Endothelial cell of umbilical vein (primary cell): ENCODE results near the gene SORCS2. TPM values are rescaled to one million over a fixed set of nuclear protein-coding genes. Genes with fewer than 3 reads are reported as not detected.

Experiments used
- BruUV-seq: library from RNA; stranded (reverse); fragments of 400-500 nt; replicated peaks from 2 replicates; lab custom pipeline; 2021; lab: Mats Ljungman, UMichigan
- CTCF ChIA-PET: fragments of 300-600, 350-600 bp; sonication (Branson Sonifier 250); formaldehyde crosslinking; loops from one replicate; lab custom pipeline; 2021; ENCODE audit warnings: antibody characterized with exemption, inconsistent platforms; lab: Charles Lee
- POLR2A ChIA-PET: fragments of 300-600, 350-600 bp; sonication (Branson Sonifier 250); formaldehyde crosslinking; loops from one replicate; lab custom pipeline; 2021; ENCODE audit warnings: antibody characterized with exemption, inconsistent platforms; lab: Charles Lee
- DNase-seq: peaks from one replicate; pipeline ENCODE4 v3.0.0-alpha.2; 2011; ENCODE audit warnings: low read depth, low spot score
- FAIRE-seq: peaks from 2 replicates; lab custom pipeline; 2011; peaks lifted over from hg19 to GRCh38; lab: Jason Lieb, UNC
- H2AFZ ChIP-seq: 2 replicates; pipeline ENCODE4 v1.6.0; 2012; ENCODE audit warnings: low read depth, low read length, control low read depth, inconsistent platforms
- H3K27ac ChIP-seq: 2 replicates; pipeline ENCODE4 v1.5.1; 2011; ENCODE audit warnings: low read depth, mild to moderate bottlenecking, control low read depth, low read length, moderate library complexity; ENCODE audit not compliant: insufficient read depth
- H3K27me3 ChIP-seq, 2 experiments: 2 replicates each; pipeline versions ENCODE4 v1.6.0 to v1.6.1; 2011; ENCODE audit warnings: low read length in 2 of 2, mixed read lengths in 1 of 2; ENCODE audit not compliant: control insufficient read depth in 2 of 2, insufficient read depth in 2 of 2
- H3K36me3 ChIP-seq, 2 experiments: 2 replicates in 1 of 2; 3 replicates in 1 of 2; pipeline ENCODE4 v1.5.1; 2011; ENCODE audit warnings: low read length in 2 of 2, mild to moderate bottlenecking in 1 of 2, moderate library complexity in 1 of 2; ENCODE audit not compliant: control insufficient read depth in 2 of 2, insufficient read depth in 2 of 2; ENCODE audit errors: extremely low read depth in 1 of 2
- H3K4me1 ChIP-seq: 3 replicates; pipeline ENCODE4 v1.5.1; 2011; ENCODE audit warnings: mild to moderate bottlenecking, low read length; ENCODE audit not compliant: control insufficient read depth, insufficient read depth; ENCODE audit errors: extremely low read depth
- H3K4me2 ChIP-seq: 2 replicates; pipeline ENCODE4 v1.6.1; 2011; ENCODE audit warnings: low read length, control low read depth, mixed read lengths; ENCODE audit not compliant: insufficient read depth
- H3K4me3 ChIP-seq, 3 experiments: fragments of 200-600 bp in 1 of 3; sonication (generic), shearing (Covaris generic) in 1 of 3; replicated peaks in 1 of 3; 2 replicates each; pipeline ENCODE4 v1.5.1; 2011 to 2016; ENCODE audit warnings: control low read depth in 3 of 3, low read length in 3 of 3, mild to moderate bottlenecking in 2 of 3, inconsistent platforms in 1 of 3, low read depth in 1 of 3, moderate library complexity in 1 of 3; ENCODE audit not compliant: insufficient read depth in 1 of 3
- H3K79me2 ChIP-seq: 2 replicates; pipeline ENCODE4 v1.6.0; 2012; ENCODE audit warnings: low read length, inconsistent platforms; ENCODE audit not compliant: control insufficient read depth, insufficient read depth
- H3K9ac ChIP-seq: replicated peaks from 2 replicates; pipeline ENCODE3; 2011; ENCODE audit warnings: low read length, control low read depth; ENCODE audit not compliant: insufficient read depth; ENCODE audit errors: extremely low read depth
- H3K9me1 ChIP-seq: replicated peaks from 3 replicates; pipeline ENCODE4 v1.6.0; 2011; ENCODE audit warnings: mild to moderate bottlenecking, low read length; ENCODE audit not compliant: control insufficient read depth, insufficient read depth; ENCODE audit errors: extremely low read depth
- H3K9me3 ChIP-seq: replicated peaks from 2 replicates; pipeline ENCODE4 v1.5.1; 2012; ENCODE audit warnings: low read length, inconsistent platforms; ENCODE audit not compliant: control insufficient read depth, insufficient read depth
- H4K20me1 ChIP-seq: replicated peaks from 2 replicates; pipeline ENCODE3; 2011; ENCODE audit warnings: mild to moderate bottlenecking, low read length; ENCODE audit not compliant: control insufficient read depth, insufficient read depth; ENCODE audit errors: extremely low read depth
- CTCF ChIP-seq, 2 donors: IDR thresholded peaks; 1 replicate in 1 of 2; 2 replicates in 1 of 2; pipeline ENCODE4 v1.5.1; 2011; ENCODE audit warnings: low read length in 2 of 2, mild to moderate bottlenecking in 2 of 2, moderate library complexity in 2 of 2, control low read depth in 1 of 2, inconsistent platforms in 1 of 2, low read depth in 1 of 2; ENCODE audit not compliant: insufficient read depth in 1 of 2; ENCODE audit errors: extremely low read depth in 1 of 2
- MYC ChIP-seq: IDR thresholded peaks from one replicate; pipeline ENCODE4 v1.6.1; 2011; ENCODE audit warnings: mild to moderate bottlenecking, low read depth, low read length
- dilution Hi-C: fragments of 300-500 bp; cut with MboI; formaldehyde crosslinking; loops from one replicate; pipeline ENCODE4 v1.15.0; 2019; ENCODE audit warnings: low sequenced_read_pairs; ENCODE audit not compliant: extremely low pct_ligation_motif_present
- intact Hi-C: fragments of 100-400 bp; cut with micrococcal nuclease; formaldehyde crosslinking; loops from one replicate; pipeline ENCODE4 v1.10.0; 2022
- polyA plus RNA-seq, 4 experiments: library from polyadenylated mRNA; depleted of rRNA in 3 of 4; stranded (reverse) in 3 of 4; unstranded in 1 of 4; fragments of >200 nt; gene quantifications; 2 replicates each; pipeline versions ENCODE4 v1.2.1 to v1.2.3, GENCODE V29; 2011 to 2012; ENCODE audit warnings: missing spikeins in 1 of 4
- total RNA-seq: library from RNA; stranded (reverse); gene quantifications from 2 replicates; pipeline ENCODE4 v1.2.3, GENCODE V29; 2021

Gene SORCS2
- total and polyA plus RNA-seq, 2 donors (not counting 3 experiments of a cell fraction or from before 2014, with no cell fraction given): not detected

GRCh38 chr4:7420661-7421040 lies 228.3 kb downstream of the SORCS2 start:
- dilution Hi-C loops (no loop called here), intact Hi-C loops (no loop called here)
- H3K79me2 ChIP-seq: no peaks in the 10 kb centered on the region
- POLR2A ChIA-PET: no interaction called here
- no peak for FAIRE-seq
- no TSS peak for BruUV-seq
- H3K9me1 ChIP-seq: no peaks in the 10 kb centered on the region
- H3K4me3 ChIP-seq: no peak overlapping the region
- no peak overlapping the region for H3K9ac ChIP-seq
- H3K4me2 ChIP-seq: no peak overlapping the region
- no peaks in the 10 kb centered on the region for H3K27me3 ChIP-seq
- H3K27ac ChIP-seq: no peak overlapping the region
- no peaks in the 10 kb centered on the region for H3K36me3 ChIP-seq
- no peak overlapping the region for H2AFZ ChIP-seq
- no peaks in the 10 kb centered on the region for H3K4me1 ChIP-seq
- TF ChIP-seq MYC: no peak
- H3K9me3 ChIP-seq: no peaks in the 10 kb centered on the region
- DNase-seq: no peak
- H4K20me1 ChIP-seq: no peaks in the 10 kb centered on the region
- CTCF ChIA-PET: no interaction called here

GRCh38 chr4:7421356-7422150 lies 229.2 kb downstream of the SORCS2 start:
- dilution Hi-C loops (no loop called here), intact Hi-C loops (no loop called here)
- FAIRE-seq: no peak
- H3K9ac ChIP-seq: no peak overlapping the region
- no peak overlapping the region for H3K4me3 ChIP-seq
- H3K27me3 ChIP-seq: no peaks in the 10 kb centered on the region
- TF ChIP-seq CTCF (IDR thresholded peaks at IDR 0.05; ENCODE audit: extremely low read depth in 1 of 2, insufficient read depth in 1 of 2, low read depth in 1 of 2, low read length in 2 of 2): no peak
- TF ChIP-seq MYC: no peak
- CTCF ChIA-PET: no interaction called here
- H3K4me1 ChIP-seq: no peaks in the 10 kb centered on the region
- no peaks in the 10 kb centered on the region for H3K9me3 ChIP-seq
- no peak for DNase-seq
- no TSS peak for BruUV-seq
- H3K36me3 ChIP-seq: no peaks in the 10 kb centered on the region
- H3K9me1 ChIP-seq: no peaks in the 10 kb centered on the region
- no peak overlapping the region for H3K4me2 ChIP-seq
- H3K79me2 ChIP-seq: no peaks in the 10 kb centered on the region
- POLR2A ChIA-PET: no interaction called here
- no peak overlapping the region for H3K27ac ChIP-seq
- H4K20me1 ChIP-seq: no peaks in the 10 kb centered on the region
- no peak overlapping the region for H2AFZ ChIP-seq
